HL-60 (cell line): ENCODE data around the gene RFC2.
"Not testable (repeated sequence)": the region's sequence is repeated elsewhere in the genome, so short reads cannot be mapped to it uniquely, and the experiment has no call there.

ENCODE experiments used
- DNase-seq, 2 experiments: peaks; one replicate each; pipeline ENCODE4 v3.0.0-alpha.2; 2010 to 2020; ENCODE audit warnings: low read depth in 1 of 2, low spot score in 1 of 2
- H3K27ac ChIP-seq: fragments of 250-450 bp; sonication (Bioruptor Pico); replicated peaks from 2 replicates; pipeline ENCODE4 v1.5.1; 2020; ENCODE audit warnings: mild to moderate bottlenecking, moderate library complexity
- H3K27me3 ChIP-seq: fragments of 250-450 bp; sonication (Bioruptor Pico); 2 replicates; pipeline ENCODE4 v1.5.1; 2021; ENCODE audit warnings: mild to moderate bottlenecking, moderate library complexity; ENCODE audit not compliant: insufficient read depth, poor library complexity, severe bottlenecking
- H3K4me3 ChIP-seq: replicated peaks from 2 replicates; pipeline ENCODE4 v1.5.1; 2011; ENCODE audit warnings: mild to moderate bottlenecking, control low read depth, low read length; ENCODE audit not compliant: insufficient read depth
- GABPA ChIP-seq: IDR thresholded peaks from 2 replicates; pipeline ENCODE4 v1.6.1; 2012; ENCODE audit warnings: low read depth
- POLR2AphosphoS5 ChIP-seq: IDR thresholded peaks from 2 replicates; pipeline ENCODE4 v1.6.1; 2012; ENCODE audit warnings: low read depth
- SPI1 ChIP-seq: IDR thresholded peaks from 2 replicates; pipeline ENCODE4 v1.6.1; 2012; ENCODE audit warnings: low read depth, mild to moderate bottlenecking, borderline replicate concordance
- TF ChIP-seq, protein P1 (sequence below): IDR thresholded peaks from 2 replicates; pipeline ENCODE4 v1.6.1; 2012; ENCODE audit warnings: low read depth; ENCODE audit not compliant: insufficient replicate concordance
- TF ChIP-seq, protein P2 (sequence below): IDR thresholded peaks from one replicate; pipeline ENCODE4 v1.5.1; 2011; ENCODE audit warnings: low read length, control low read depth, inconsistent platforms; ENCODE audit not compliant: insufficient read depth

Gene RFC2

DNA sequence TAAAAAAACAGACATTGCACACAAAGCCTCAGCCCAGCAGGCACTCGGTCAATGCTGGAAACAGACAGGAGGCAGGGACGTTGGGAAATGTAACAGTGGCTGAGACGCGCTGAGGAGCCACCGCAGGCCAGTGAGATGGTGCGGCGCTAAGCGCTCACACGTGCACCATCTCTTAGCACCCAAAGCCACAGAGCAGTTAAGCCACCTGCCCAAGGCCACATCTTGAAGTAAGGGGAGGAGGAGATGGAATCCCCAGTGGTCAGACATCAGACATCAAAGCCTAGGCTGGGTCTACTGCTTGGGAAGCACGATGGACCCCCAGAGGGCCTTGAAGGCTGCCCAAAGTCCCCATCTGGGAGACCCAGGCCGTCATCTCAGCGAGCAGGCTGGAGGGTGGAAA is 28.8 kb downstream of the RFC2 start:
- TF ChIP-seq, protein P1, sequence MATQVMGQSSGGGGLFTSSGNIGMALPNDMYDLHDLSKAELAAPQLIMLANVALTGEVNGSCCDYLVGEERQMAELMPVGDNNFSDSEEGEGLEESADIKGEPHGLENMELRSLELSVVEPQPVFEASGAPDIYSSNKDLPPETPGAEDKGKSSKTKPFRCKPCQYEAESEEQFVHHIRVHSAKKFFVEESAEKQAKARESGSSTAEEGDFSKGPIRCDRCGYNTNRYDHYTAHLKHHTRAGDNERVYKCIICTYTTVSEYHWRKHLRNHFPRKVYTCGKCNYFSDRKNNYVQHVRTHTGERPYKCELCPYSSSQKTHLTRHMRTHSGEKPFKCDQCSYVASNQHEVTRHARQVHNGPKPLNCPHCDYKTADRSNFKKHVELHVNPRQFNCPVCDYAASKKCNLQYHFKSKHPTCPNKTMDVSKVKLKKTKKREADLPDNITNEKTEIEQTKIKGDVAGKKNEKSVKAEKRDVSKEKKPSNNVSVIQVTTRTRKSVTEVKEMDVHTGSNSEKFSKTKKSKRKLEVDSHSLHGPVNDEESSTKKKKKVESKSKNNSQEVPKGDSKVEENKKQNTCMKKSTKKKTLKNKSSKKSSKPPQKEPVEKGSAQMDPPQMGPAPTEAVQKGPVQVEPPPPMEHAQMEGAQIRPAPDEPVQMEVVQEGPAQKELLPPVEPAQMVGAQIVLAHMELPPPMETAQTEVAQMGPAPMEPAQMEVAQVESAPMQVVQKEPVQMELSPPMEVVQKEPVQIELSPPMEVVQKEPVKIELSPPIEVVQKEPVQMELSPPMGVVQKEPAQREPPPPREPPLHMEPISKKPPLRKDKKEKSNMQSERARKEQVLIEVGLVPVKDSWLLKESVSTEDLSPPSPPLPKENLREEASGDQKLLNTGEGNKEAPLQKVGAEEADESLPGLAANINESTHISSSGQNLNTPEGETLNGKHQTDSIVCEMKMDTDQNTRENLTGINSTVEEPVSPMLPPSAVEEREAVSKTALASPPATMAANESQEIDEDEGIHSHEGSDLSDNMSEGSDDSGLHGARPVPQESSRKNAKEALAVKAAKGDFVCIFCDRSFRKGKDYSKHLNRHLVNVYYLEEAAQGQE = no peak
- TF ChIP-seq POLR2AphosphoS5 = peak; percentile 98
- TF ChIP-seq, protein P2, sequence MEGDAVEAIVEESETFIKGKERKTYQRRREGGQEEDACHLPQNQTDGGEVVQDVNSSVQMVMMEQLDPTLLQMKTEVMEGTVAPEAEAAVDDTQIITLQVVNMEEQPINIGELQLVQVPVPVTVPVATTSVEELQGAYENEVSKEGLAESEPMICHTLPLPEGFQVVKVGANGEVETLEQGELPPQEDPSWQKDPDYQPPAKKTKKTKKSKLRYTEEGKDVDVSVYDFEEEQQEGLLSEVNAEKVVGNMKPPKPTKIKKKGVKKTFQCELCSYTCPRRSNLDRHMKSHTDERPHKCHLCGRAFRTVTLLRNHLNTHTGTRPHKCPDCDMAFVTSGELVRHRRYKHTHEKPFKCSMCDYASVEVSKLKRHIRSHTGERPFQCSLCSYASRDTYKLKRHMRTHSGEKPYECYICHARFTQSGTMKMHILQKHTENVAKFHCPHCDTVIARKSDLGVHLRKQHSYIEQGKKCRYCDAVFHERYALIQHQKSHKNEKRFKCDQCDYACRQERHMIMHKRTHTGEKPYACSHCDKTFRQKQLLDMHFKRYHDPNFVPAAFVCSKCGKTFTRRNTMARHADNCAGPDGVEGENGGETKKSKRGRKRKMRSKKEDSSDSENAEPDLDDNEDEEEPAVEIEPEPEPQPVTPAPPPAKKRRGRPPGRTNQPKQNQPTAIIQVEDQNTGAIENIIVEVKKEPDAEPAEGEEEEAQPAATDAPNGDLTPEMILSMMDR = no peak
- TF ChIP-seq SPI1 = no peak
- no peak overlapping the region for H3K4me3 ChIP-seq
- peak in 1 of 2 experiments; percentile 90 for DNase-seq
- no peaks in the 10 kb centered on the region for H3K27me3 ChIP-seq
- H3K27ac ChIP-seq = peak overlapping the region; percentile 76

GRCh38 chr7:74224907-74225306 is 29.3 kb downstream of the RFC2 start:
- H3K27ac ChIP-seq = peak overlapping the region; percentile 76
- not testable (repeated sequence) for DNase-seq, H3K4me3 ChIP-seq, H3K27me3 ChIP-seq

GRCh38 chr7:74224511-74224832 is 29.7 kb downstream of the RFC2 start:
- no peak; the same call in 1 of the 2 replicates for TF ChIP-seq POLR2AphosphoS5
- TF ChIP-seq, protein P2 = no peak
- TF ChIP-seq SPI1 = no peak
- no peak for TF ChIP-seq GABPA
- TF ChIP-seq, protein P1 = no peak
- no peak for DNase-seq
- H3K27me3 ChIP-seq = no peaks in the 10 kb centered on the region
- H3K27ac ChIP-seq = peak overlapping the region; percentile 76
- H3K4me3 ChIP-seq = no peak overlapping the region

- no peaks in the 10 kb centered on the region for H3K27me3 ChIP-seq
- no peak for DNase-seq
- H3K27ac ChIP-seq = peak overlapping the region; percentile 76
- no peak overlapping the region for H3K4me3 ChIP-seq
- TF ChIP-seq POLR2AphosphoS5 = peak; percentile 21
- no peak for TF ChIP-seq SPI1
- TF ChIP-seq GABPA = no peak
Observed at GRCh38 chr7:74223711-74224510, 30.3 kb downstream of the RFC2 start.
